Liver (tissue), 9 donors: ENCODE measurements around the gene IFT25. TPM values are rescaled to one million over a fixed set of nuclear protein-coding genes. Genes with fewer than 3 reads are reported as not detected.

Experiments
- DNase-seq: peaks from one replicate; pipeline ENCODE4 v3.0.0-alpha.2; 2017; ENCODE audit warnings: low spot score
- H3K27ac ChIP-seq, 2 donors: one replicate each; pipeline ENCODE4 v1.7.0; 2013; ENCODE audit warnings: inconsistent platforms in 2 of 2, low read length in 2 of 2, control low read depth in 1 of 2, low read depth in 1 of 2, mild to moderate bottlenecking in 1 of 2
- H3K27me3 ChIP-seq, 4 donors: one replicate each; pipeline versions ENCODE4 v1.6.1 to v1.7.0; 2013; ENCODE audit warnings: low read length in 3 of 4, inconsistent platforms in 1 of 4, mild to moderate bottlenecking in 1 of 4, moderate library complexity in 1 of 4; ENCODE audit not compliant: control insufficient read depth in 4 of 4, insufficient read depth in 4 of 4
- H3K36me3 ChIP-seq, 4 donors: one replicate each; pipeline versions ENCODE4 v1.6.1 to v1.7.0; 2013; ENCODE audit warnings: low read length in 3 of 4, mild to moderate bottlenecking in 3 of 4, low read depth in 1 of 4, moderate library complexity in 1 of 4; ENCODE audit not compliant: control insufficient read depth in 4 of 4, insufficient read depth in 3 of 4
- H3K4me1 ChIP-seq, 4 donors: one replicate each; pipeline versions ENCODE4 v1.6.1 to v1.7.0; 2013; ENCODE audit warnings: low read length in 3 of 4, mild to moderate bottlenecking in 3 of 4, moderate library complexity in 1 of 4; ENCODE audit not compliant: control insufficient read depth in 4 of 4, insufficient read depth in 4 of 4
- H3K4me3 ChIP-seq, 3 donors: one replicate each; pipeline versions ENCODE4 v1.6.1 to v1.7.0; 2013; ENCODE audit warnings: low read length in 3 of 3, control low read depth in 1 of 3, low read depth in 1 of 3, mild to moderate bottlenecking in 1 of 3
- H3K9ac ChIP-seq, 2 donors: one replicate each; pipeline ENCODE4 v1.7.0; 2013; ENCODE audit warnings: low read length in 2 of 2, mild to moderate bottlenecking in 2 of 2, moderate library complexity in 2 of 2, control low read depth in 1 of 2, low read depth in 1 of 2
- H3K9me3 ChIP-seq, 4 donors: one replicate each; pipeline versions ENCODE4 v1.6.1 to v1.7.0; 2013; ENCODE audit warnings: low read length in 3 of 4; ENCODE audit not compliant: control insufficient read depth in 4 of 4
- ATF3 ChIP-seq: IDR thresholded peaks from 2 replicates; pipeline ENCODE4 v1.6.1; 2016; ENCODE audit warnings: antibody characterized with exemption
- CTCF ChIP-seq: fragments of 150-350 bp; IDR thresholded peaks from 2 replicates; pipeline ENCODE4 v1.5.1; 2017; ENCODE audit warnings: improper control_type of control experiment, low read depth, low read length; ENCODE audit not compliant: missing input control
- EGR1 ChIP-seq, 2 donors: IDR thresholded peaks; 2 replicates each; pipeline ENCODE4 v1.6.1; 2016 to 2018; ENCODE audit warnings: antibody characterized with exemption in 2 of 2, low read depth in 2 of 2
- FOXA1 ChIP-seq: IDR thresholded peaks from 2 replicates; pipeline ENCODE4 v1.6.1; 2016; ENCODE audit warnings: antibody characterized with exemption
- FOXA2 ChIP-seq: IDR thresholded peaks from 2 replicates; pipeline ENCODE4 v1.6.1; 2016; ENCODE audit warnings: antibody characterized with exemption
- GABPA ChIP-seq, 2 donors: IDR thresholded peaks in 1 of 2; conservative IDR thresholded peaks in 1 of 2; 2 replicates each; pipeline ENCODE4 v1.6.1; 2016; ENCODE audit warnings: antibody characterized with exemption in 2 of 2, mild to moderate bottlenecking in 1 of 2, moderate library complexity in 1 of 2
- HNF4A ChIP-seq, 2 donors: conservative IDR thresholded peaks; 2 replicates each; pipeline ENCODE4 v1.6.1; 2016; ENCODE audit warnings: antibody characterized with exemption in 2 of 2, mild to moderate bottlenecking in 2 of 2
- HNF4G ChIP-seq: IDR thresholded peaks from 2 replicates; pipeline ENCODE4 v1.6.1; 2016; ENCODE audit warnings: antibody characterized with exemption
- JUND ChIP-seq, 2 donors: IDR thresholded peaks; 2 replicates each; pipeline ENCODE4 v1.6.1; 2016; ENCODE audit warnings: antibody characterized with exemption in 2 of 2
- MAX ChIP-seq: IDR thresholded peaks from 2 replicates; pipeline ENCODE4 v1.6.1; 2016; ENCODE audit warnings: antibody characterized with exemption
- NR2F2 ChIP-seq: IDR thresholded peaks from 2 replicates; pipeline ENCODE4 v1.6.1; 2016; ENCODE audit warnings: antibody characterized with exemption
- RAD21 ChIP-seq, 2 donors: IDR thresholded peaks; 2 replicates each; pipeline ENCODE4 v1.6.1; 2016; ENCODE audit warnings: antibody characterized with exemption in 2 of 2, mild to moderate bottlenecking in 2 of 2
- REST ChIP-seq: IDR thresholded peaks from 2 replicates; pipeline ENCODE4 v1.6.1; 2016; ENCODE audit warnings: antibody characterized with exemption, mild to moderate bottlenecking
- RXRA ChIP-seq, 2 donors: IDR thresholded peaks; 2 replicates each; pipeline ENCODE4 v1.6.1; 2017 to 2018; ENCODE audit warnings: antibody characterized with exemption in 2 of 2, mild to moderate bottlenecking in 1 of 2
- SP1 ChIP-seq: IDR thresholded peaks from 2 replicates; pipeline ENCODE4 v1.6.1; 2018; ENCODE audit warnings: antibody characterized with exemption, mild to moderate bottlenecking
- TAF1 ChIP-seq: conservative IDR thresholded peaks from 2 replicates; pipeline ENCODE4 v1.6.1; 2016; ENCODE audit warnings: antibody characterized with exemption, mild to moderate bottlenecking
- YY1 ChIP-seq: IDR thresholded peaks from 2 replicates; pipeline ENCODE4 v1.6.1; 2016; ENCODE audit warnings: antibody characterized with exemption, mild to moderate bottlenecking
- ZBTB33 ChIP-seq: IDR thresholded peaks from 2 replicates; pipeline ENCODE4 v1.6.1; 2016; ENCODE audit warnings: antibody characterized with exemption
- WGBS: extraction: QIAGEN DNeasy Blood & Tissue Kit; methylation state at CpG from one replicate; pipeline ENCODE4 v1.1.7; 2013; 5-methylcytosine and 5-hydroxymethylcytosine counted together
- polyA plus RNA-seq, 2 donors: library from polyadenylated mRNA; stranded (reverse) in 1 of 2; unstranded in 1 of 2; fragments of 200-250 nt in 1 of 2; fragments of >200 nt in 1 of 2; fragmentation: Nextera tagmentation in 1 of 2; extraction: Ambion mirVana in 1 of 2; gene quantifications; one replicate each; pipeline versions ENCODE4 v1.2.1 to v1.2.3, GENCODE V29; 2013 to 2015
- total RNA-seq, 2 donors: library from RNA; depleted of rRNA; stranded (reverse); fragments of >200 nt; gene quantifications; one replicate each; pipeline ENCODE4 v1.2.3, GENCODE V29; 2014
- donor health status: healthy.
- donor health status: healthy.
- donor health status: healthy.
- donor health status: healthy.
- donor health status: healthy.

Gene IFT25
- total and polyA plus RNA-seq, 4 donors = 8.6 to 37.4 (median 15.6) TPM

GRCh38 chr1:53942127-53942957 lies 3.2 kb downstream of the IFT25 start:
- Histone ChIP-seq H3K9me3 (no peaks in the 10 kb centered on the region), H3K4me1 (peaks cover 0 to 18% (median 12%) of the 10 kb centered on the region in 4 donors), H3K27ac (no peak overlapping the region), H3K36me3 (no peaks in the 10 kb centered on the region), H3K9ac (no peak overlapping the region), H3K4me3 (no peak overlapping the region), H3K27me3 (no peaks in the 10 kb centered on the region)
- 92% methylated on average over 7 of the region's 7 CpGs for WGBS
- DNase-seq = no peak
- TF ChIP-seq FOXA1 (no peak), MAX (no peak), SP1 (no peak), JUND (IDR thresholded peaks at IDR 0.05) (no peak), HNF4A (conservative IDR thresholded peaks at IDR 0.05) (no peak), YY1 (no peak), EGR1 (IDR thresholded peaks at IDR 0.05; ENCODE audit: low read depth in 2 of 2) (no peak), CTCF (no peak), ATF3 (no peak)

- TF ChIP-seq MAX = no peak
- no peak for TF ChIP-seq RAD21 (IDR thresholded peaks at IDR 0.05)
- no peak for TF ChIP-seq ZBTB33
- no peak for TF ChIP-seq ATF3
- TF ChIP-seq NR2F2 = no peak
- no peak for TF ChIP-seq GABPA (IDR thresholded peaks at IDR 0.05 in 1 of 2, conservative IDR thresholded peaks at IDR 0.05 in 1 of 2)
- TF ChIP-seq JUND (IDR thresholded peaks at IDR 0.05) = no peak
- TF ChIP-seq RXRA (IDR thresholded peaks at IDR 0.05) = no peak
- TF ChIP-seq SP1 = no peak
- TF ChIP-seq EGR1 (IDR thresholded peaks at IDR 0.05; ENCODE audit: low read depth in 2 of 2) = no peak
- TF ChIP-seq TAF1 = no peak
- TF ChIP-seq REST = no peak
- no peak for TF ChIP-seq FOXA1
- TF ChIP-seq HNF4A (conservative IDR thresholded peaks at IDR 0.05) = no peak
- TF ChIP-seq CTCF = no peak
- TF ChIP-seq YY1 = no peak
- no peak for TF ChIP-seq HNF4G
- no peak for TF ChIP-seq FOXA2
- peaks cover 0 to 4% (median under 1%) of the 10 kb centered on the region in 4 donors for H3K9me3 ChIP-seq
Measured at GRCh38 chr1:53938136-53938830, 7.2 kb downstream of the IFT25 start.

More at GRCh38 chr1:53938136-53938830, 7.2 kb downstream of the IFT25 start:
- Histone ChIP-seq H3K4me3 (no peak overlapping the region), H3K9ac (no peak overlapping the region), H3K36me3 (peaks cover 0 to 3% (median 1%) of the 10 kb centered on the region in 4 donors), H3K27me3 (no peaks in the 10 kb centered on the region), H3K4me1 (peaks cover 0 to 2% (median 0%) of the 10 kb centered on the region in 4 donors), H3K27ac (no peak overlapping the region)
- DNase-seq = no peak
- 96% methylated on average over 4 of the region's 4 CpGs for WGBS
